ENCODE measurements around the gene TOM1. TPM values are rescaled to one million over a fixed set of nuclear protein-coding genes. Genes with fewer than 3 reads are reported as not detected.
A peak's percentile ranks its signal among the peaks of the same experiment; 100 is the strongest.

The TOM1 gene
- polyA plus RNA-seq, 3 donors, result 35.2 to 45.0 (median 40.3) TPM

- no peak for DNase-seq (ENCODE audit: low read depth in 3 of 3, low spot score in 2 of 3)
Observed at GRCh38 chr22:35343664-35344550, 44.2 kb downstream of the TOM1 start.

GRCh38 chr22:35344956-35345690, 45.4 kb downstream of the TOM1 start:
- DNase-seq (ENCODE audit: low read depth in 3 of 3, low spot score in 2 of 3), result no peak

DNA sequence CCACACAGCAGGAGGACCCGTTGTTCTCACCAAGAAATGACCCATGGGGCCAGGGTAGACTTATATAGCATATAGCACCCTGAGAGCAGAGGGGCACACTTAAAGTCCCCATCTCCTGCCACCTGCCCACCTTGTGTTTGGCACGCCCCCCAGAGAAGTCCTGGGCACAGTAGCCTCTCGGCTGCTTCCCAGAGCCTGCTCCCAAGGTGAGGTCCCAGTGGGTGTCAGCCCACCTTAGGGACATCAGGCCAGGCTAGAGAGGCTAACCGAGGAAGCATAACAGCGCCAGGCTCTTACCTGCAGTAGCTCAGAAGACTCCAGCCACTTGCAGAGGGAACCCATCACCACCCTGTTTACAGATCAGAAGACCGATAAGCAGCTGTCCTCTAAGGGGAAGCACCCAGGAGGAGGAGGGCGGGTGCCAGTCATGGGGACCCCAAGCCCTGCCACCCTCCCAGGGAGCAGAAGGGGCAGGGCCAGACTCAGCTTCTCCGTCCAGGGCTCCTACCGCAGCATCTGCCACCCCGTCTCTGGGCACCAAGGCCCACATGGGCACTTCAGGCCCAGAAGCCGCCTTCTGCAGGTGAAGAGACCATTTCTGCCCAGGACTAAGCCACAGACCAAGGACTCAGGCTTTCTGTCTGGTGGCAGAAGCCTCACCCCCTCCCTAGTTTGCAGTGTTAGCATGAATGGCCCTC, 46.3 kb downstream of the TOM1 start:
- DNase-seq (ENCODE audit: low read depth in 3 of 3, low spot score in 2 of 3), result no peak

DNA sequence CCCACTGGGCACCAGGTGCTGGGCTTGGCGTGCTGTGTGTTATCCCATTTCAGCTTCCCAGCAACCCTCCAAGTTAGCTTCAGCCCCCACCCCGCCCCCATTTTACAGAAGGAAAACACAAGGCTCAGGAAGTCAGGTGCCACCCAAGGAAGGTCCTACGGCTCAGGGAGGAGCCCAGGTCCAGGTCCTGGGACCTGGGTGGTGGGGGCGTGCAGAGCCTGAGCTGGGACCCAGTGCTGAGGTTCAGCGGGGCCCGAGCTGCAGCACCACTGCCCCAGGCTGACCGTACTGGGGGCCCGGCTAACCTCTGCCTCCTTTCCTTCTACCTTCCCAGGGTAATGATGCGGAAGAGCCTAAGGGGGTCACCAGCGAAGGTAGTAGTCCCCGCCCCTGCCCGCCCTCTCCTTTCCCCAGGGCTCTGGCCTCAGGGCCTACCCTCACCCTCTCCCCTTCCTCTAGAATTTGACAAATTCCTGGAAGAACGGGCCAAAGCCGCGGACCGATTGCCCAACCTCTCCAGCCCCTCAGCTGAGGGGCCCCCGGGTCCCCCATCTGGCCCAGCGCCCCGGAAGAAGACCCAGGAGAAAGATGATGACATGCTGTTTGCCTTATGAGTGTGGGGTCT, 47.0 kb downstream of the TOM1 start:
- DNase-seq (ENCODE audit: low read depth in 3 of 3, low spot score in 2 of 3), result no peak

- no peak for DNase-seq (ENCODE audit: low read depth in 3 of 3, low spot score in 2 of 3)
Observed at GRCh38 chr22:35347462-35347861, 47.8 kb downstream of the TOM1 start.

DNA sequence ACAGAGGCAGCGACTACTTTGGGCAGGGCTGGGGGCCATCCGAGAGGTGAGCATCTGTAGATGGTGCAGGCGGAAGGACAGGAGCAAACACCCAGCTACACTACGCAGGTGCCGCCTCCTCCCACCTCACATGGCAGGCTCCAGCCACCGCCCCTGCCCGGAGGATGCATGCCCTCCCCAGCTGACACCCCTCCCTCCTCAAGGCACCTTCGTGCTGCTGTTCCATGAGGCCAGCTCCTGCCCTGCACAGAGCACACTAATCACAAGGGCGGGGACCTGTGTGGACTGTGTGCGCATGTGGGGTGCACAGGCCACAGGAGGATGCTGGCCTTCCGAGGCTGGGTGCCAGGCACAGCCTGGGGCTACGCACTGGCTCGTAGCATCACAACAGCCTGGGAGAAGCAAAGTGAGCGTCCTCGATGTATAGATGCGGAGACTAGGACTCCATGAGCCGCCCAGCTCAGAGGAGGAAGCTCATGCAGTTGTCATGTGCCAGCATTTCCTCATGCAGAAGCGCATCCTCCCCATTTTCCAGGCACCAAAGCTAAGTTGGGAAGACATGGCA, 48.4 kb downstream of the TOM1 start:
- no peak for DNase-seq (ENCODE audit: low read depth in 3 of 3, low spot score in 2 of 3)

DNA sequence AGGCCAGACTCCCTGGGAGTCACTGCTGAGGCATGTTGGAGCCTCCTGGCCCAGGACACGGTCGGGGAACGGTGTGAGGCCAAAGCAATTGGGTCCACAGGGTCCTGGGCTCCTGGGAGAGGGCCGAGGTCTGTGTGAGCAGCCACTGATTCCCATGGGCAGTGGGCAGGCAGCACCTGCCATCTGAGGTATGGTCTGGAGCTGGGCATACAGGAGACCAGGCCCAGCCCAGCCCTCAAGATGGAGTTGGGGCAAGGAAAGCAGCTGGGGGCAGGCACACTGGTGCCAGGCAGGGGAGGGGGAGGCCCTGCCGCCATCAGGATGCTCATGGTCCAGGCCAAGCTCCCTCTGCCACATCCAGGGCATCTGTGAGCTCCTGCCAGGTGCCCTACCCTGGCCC, 49.0 kb downstream of the TOM1 start:
- no peak for DNase-seq (ENCODE audit: low read depth in 3 of 3, low spot score in 2 of 3)

- DNase-seq (ENCODE audit: low read depth in 3 of 3, low spot score in 2 of 3), result no peak
Observed at GRCh38 chr22:35349368-35349703, 49.6 kb downstream of the TOM1 start.

GRCh38 chr22:35349704-35350538, 50.2 kb downstream of the TOM1 start:
- DNase-seq (ENCODE audit: low read depth in 3 of 3, low spot score in 2 of 3), result no peak

DNA sequence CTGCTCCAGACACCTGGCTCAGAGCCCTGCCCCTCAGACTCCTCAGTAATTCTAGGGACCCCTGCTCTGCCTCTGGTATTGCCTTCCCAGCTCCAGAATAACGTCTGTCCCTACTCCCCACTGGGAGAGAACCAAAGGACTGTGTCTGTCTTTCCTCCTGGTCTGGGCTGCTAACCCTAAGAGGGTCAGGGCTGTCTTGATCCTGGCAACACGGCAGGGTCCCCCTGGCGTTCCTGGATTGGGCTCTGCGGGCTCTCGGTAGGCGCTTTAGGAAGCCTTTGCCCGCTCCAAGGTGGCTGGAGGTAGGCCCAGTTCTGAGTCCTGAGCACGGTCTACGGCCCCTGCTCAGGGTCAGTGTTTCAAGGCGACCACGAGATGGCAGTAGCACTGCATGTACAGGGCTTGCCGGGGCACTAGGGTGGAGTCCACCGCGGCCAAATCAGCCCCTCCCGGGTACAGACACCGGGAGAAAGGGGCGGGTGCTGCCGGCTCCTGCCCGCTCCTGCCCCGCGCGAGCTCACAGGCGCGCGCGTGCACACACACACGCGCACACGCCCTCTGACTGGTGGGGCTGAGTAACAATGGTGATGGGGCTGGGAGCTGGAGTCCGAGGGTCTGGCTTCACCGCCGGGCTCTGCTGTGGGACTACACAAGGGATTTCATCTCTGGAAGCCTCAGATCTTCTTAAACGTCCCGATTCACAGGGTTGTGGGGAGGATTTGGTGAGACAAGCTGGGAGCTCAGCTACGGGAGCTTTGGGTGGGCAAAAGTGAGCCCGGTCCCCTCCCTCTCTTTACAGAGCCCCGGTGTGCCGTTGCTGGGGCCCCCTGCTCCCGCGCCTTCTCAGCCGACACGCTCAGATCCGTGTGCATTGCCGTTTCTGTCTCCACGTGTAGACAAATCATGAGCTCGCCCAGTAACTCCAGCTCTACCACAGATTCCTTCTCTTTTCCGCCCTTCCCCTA, 51.1 kb downstream of the TOM1 start:
- DNase-seq (ENCODE audit: low read depth in 3 of 3, low spot score in 2 of 3), result peak; percentile 74 to 79 (median 78)

DNA sequence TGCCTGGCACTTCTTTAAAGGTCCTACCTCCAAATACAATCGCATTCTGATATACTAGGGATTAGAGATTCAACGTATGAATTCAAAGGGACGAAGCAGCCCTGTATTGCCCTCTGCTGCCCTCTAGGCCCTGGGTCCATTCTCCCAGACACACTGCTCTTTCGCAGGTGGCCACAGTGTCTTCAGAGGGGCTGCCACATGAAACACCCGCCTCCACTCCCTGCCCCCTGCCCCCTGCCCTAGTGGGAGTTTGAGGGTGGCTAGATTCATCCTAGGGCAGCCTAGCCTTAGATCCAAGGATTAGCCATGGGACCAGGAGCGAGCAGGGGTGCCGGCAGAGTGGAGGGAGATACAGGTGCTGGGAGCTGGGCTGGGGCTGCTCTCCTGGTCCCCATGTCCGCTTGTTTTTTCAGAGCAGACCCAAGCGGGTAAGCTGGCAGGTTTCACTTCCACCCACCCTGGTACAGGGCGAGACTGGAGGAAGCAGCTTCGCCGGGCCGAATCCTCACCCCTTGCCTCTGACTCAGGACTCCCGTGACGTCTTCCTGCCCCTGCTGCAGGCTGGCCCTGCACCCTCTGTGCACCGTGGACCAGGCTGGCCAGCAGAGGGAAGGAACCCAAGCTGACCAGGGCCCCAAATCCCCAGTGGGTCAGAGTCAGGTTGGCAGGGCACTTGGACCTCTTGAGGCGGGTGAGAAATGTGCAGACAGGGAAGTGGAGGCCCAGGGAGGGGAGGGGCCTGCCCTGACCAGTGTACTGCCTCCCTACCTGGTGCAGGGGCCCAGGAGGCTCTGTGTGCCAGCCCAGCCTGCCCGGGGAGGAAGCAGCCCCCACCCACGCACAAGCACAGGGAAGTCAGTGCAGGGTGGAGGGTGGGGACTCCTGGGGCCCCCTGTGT, 52.8 kb downstream of the TOM1 start:
- DNase-seq (ENCODE audit: low read depth in 3 of 3, low spot score in 2 of 3), result no peak

GRCh38 chr22:35353318-35353717, 53.6 kb downstream of the TOM1 start:
- DNase-seq (ENCODE audit: low read depth in 3 of 3, low spot score in 2 of 3), result no peak

DNA sequence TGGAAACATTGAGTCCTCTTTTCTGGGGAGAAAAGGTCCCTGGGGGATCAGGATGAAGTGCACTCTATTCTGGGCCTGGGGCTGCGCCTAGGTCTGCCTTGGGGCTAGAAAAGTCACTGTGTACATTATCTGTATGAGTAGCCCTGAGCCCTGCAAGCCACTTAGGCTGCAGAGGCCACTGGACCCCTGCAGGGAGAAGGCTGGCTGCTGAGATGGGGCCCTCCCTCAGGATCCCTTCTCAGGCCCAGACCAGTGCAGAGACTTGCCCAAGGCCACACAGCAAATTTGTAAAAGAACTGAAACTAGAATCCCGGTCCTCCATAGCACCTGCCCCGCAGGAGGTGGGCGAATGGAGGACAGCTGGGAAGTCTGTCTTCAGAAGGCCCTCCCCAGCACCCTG, 54.4 kb downstream of the TOM1 start:
- DNase-seq (ENCODE audit: low read depth in 3 of 3, low spot score in 2 of 3), result no peak

DNA sequence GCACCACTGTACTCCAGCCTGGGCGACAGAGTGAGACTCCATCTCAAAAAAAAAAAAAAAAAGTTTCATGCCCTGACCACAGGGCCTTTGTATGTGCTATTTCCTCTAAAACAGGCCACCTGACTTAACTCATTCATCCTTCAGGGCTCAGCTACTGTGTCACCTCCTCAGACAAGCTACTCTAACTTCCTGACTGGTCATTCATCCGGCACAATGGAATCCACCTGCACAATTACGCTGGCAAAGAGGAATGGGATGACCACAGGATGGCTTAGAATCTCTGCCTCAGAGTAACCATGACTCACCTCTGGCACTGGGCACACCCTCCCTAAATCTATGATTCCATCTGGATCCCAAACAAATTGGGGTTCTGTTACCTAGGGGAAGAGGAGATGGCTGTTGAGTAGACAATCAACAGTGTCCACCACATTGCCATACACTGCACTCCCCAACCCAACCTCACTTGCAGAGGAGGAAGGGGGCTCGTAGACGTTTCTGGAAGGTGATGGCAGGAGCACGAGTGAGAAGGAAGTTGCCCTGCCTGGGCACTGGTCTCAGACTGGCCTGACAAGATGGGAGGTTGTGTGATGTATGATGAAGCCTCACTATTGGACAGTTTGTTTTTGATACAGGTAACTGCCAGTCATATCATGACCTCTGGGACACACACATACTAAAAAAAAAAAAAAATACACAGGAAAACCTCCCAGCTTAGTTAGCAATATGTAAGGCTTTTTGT, 58.4 kb downstream of the TOM1 start:
- DNase-seq (ENCODE audit: low read depth in 3 of 3, low spot score in 2 of 3), result no peak

DNA sequence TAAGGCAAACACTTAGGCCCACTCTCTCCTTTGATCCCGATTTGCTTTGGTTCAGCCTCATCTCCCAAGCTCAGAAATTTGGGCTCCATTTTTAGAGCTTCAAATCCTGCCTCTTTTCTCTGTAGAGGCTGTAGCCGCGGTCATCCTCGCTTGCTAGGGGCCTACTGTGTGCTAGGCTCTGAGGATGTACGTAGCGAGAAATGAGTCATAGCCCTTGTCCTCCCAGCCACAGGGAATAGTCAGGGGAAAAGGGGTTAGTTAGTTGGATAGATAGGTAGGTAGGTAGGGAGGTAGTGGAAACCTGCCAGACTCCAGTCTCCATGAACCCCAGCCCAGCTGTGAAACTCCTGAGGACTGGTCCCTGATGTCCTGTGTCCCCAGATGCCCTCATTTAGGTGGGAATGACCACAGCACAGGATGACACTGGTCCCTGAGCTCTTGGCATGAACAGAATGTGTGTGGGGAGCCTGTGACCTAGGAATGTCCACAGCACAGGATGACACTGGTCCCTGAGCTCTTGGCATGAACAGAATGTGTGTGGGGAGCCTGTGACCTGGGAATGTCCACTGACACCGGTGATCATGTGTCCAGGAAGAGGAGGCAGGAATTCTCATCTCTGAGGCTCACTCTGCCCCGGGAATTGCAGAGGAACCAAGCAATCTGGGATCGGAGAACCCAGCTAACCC, 59.8 kb downstream of the TOM1 start:
- no peak for DNase-seq (ENCODE audit: low read depth in 3 of 3, low spot score in 2 of 3)

DNA sequence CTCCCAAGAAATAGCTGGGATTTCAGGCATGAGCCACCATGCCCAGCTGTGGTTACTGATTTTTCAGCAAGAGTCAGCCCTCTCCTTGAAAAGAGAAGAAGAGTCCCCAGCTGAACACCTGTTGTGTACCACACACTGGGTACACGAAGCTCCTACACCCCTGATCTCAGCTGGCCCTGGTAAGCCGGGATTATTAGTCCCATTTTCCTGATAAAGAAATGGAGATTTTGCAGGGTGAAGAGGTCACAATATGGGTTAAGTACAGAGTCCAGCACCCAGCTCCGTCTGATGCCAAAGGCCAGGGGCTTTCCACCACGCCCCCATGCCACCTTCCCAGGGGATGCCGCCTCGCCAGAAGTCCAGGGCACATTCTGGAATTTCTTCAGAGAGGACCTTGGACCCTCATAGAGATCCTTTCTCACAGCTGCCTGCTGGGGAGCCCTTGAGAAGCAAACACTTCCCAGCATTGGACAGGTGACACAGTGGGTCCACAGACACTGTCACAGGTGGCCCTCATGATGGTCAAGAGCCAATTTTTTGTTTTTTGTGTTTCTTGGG, 61.4 kb downstream of the TOM1 start:
- DNase-seq (ENCODE audit: low read depth in 3 of 3, low spot score in 2 of 3), result no peak
